Measurements from ENCODE around the gene KRT222.

- no peak for TF ChIP-seq CTCF (IDR thresholded peaks at IDR 0.05)
- TF ChIP-seq POLR2A (IDR thresholded peaks at IDR 0.05) = no peak
Measured at GRCh38 chr17:40611840-40612474, 53.0 kb downstream of the KRT222 start.

Measured in lower leg skin (tissue), 3 donors.